Effector CD8-positive, alpha-beta T cell (primary cell): ENCODE results near the gene KHDC1L.
"Not testable (repeated sequence)": the region's sequence is repeated elsewhere in the genome, so short reads cannot be mapped to it uniquely, and the experiment has no call there.

ENCODE experiments used
- DNase-seq: peaks from one replicate; lab custom pipeline; 2025; lab: John Stamatoyannopoulos, UW
- total RNA-seq, 4 experiments: gene quantifications; one replicate each; lab custom pipeline; 2026; lab: John Stamatoyannopoulos, UW

The KHDC1L gene
- total RNA-seq, result 0 to 0.18 (median 0.04) reads per million in 4 experiments

GRCh38 chr6:73225396-73225795 lies at the start of gene KHDC1L:
KHDC1L (minus strand) TSS chr6:73225496; CDS start chr6:73225408, 88 bp downstream.
- DNase-seq, result no peak

DNA sequence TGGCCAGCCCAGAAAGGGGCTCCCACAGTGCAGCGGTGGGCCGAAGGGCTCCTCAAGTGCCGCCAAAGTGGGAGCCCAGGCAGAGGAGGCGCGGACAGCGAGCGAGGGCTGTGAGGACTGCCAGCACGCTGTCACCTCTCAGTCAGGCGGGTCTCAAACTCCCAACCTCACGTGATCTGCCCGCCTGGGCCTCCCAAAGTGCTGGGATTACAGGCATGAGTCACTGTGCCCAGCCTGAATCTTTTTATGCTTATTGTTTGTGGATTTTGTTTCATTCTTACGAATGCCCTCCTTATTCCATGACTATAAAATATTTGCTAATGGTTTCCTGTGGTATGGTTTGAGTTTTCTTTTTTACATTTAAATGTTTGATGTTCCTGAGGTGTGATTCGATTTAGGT lies 44.0 kb upstream of the KHDC1L start:
- not testable (repeated sequence) for DNase-seq

DNA sequence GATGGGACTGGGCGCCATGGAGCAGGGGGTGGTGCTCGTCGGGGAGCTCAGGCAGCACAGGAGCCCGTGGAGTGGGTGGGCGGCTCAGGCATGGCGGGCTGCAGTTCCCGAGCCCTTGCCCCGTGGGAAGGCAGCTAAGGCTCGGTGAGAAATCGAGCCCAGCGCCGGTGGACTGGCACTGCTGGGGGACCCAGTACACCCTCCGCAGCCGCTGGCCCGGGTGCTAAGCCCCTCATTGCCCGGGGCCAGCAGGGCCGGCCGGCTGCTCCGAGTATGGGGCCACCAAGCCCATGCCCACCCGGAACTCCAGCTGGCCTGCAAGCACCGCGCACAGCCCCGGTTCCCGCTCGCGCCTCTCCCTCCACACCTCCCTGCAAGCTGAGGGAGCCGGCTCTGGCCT lies 43.6 kb upstream of the KHDC1L start:
- DNase-seq, result not testable (repeated sequence)

DNA sequence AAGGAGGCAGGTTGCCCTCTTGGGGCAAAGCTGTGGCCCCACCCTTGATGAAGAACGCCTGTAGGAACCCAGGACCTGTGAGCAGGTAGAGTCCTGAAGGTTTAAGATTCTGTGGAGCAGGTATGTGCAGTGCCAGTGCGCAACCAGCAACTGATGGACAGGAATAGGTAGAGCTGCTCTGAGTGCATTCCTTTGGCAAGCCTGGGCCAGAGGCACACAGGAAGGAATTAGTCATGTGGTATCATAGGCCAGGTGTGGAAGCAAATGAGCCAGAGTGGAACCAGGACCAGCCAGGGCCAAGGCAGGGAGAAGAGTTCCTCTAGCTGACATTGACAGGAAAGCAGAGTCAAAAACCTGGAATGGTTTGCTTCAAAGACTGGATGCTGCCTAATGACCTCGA lies 39.1 kb upstream of the KHDC1L start:
- DNase-seq, result no peak

- no peak for DNase-seq
Observed at GRCh38 chr6:73263570-73263909, 38.2 kb upstream of the KHDC1L start.

- DNase-seq, result peak; percentile 33
Observed at GRCh38 chr6:73262671-73263569, 37.6 kb upstream of the KHDC1L start, which contains the start of gene KHDC1. KHDC1 (minus strand) TSS chr6:73263196; CDS start chr6:73242517, 20,679 bp downstream.

DNA sequence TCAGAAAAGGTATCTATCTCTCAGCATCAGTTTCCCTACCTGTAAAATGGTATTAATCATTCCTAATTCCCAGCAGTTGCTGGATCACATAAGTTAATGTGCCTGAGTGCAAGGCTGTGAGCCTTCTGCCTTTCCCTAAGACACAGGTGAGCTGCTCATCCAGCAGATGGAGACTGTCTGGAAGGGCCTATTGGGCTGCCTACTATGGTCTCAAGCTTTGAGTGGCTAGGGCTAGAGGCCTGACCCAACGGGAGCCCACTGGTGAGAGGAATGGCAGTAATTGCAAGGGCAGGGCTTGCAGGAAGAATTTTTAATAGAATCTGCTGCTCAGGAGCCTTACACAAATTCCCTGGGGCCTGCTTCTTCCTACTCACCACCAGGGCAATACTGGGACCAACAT lies 33.4 kb upstream of the KHDC1L start:
- no peak for DNase-seq

- DNase-seq, result not testable (repeated sequence)
Observed at GRCh38 chr6:73254323-73254722, 29.0 kb upstream of the KHDC1L start.

DNA sequence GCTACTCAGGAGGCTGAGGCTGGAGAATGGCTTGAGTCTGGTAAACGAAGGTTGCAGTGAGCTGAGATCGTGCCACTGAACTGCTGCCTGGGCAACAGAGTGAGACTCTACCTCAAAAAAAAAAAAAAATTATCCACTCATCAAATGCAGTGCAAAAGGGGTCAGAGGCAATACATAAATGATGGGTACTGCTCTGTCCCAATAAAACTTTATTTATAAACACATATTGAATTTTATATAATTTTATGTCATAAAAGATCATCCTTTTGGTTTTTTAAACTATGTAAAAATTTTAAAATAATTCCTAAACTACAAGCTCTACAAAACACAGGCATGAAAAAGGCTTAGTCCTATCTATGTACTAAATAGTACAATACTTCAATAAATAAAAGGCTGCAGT lies 27.4 kb upstream of the KHDC1L start:
- no peak for DNase-seq

DNA sequence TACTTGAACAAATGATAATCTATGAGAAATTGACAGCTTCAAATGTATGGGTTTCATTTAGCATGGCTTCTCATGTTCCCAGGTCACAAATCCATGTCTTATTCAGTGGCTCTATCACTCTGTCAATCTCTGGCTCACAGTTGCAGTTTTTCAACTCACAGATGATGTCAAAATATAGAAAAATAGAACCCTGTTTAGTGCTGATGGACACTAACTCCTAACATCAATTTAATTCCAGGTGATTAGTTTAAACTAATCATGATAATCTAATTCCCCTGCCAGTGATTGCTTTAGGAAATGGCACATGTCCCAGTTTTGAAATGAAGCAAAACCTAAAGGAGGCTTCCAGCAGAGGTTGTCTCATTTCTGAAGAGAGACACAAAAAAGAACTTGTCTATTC lies 24.7 kb upstream of the KHDC1L start:
- DNase-seq, result no peak

DNA sequence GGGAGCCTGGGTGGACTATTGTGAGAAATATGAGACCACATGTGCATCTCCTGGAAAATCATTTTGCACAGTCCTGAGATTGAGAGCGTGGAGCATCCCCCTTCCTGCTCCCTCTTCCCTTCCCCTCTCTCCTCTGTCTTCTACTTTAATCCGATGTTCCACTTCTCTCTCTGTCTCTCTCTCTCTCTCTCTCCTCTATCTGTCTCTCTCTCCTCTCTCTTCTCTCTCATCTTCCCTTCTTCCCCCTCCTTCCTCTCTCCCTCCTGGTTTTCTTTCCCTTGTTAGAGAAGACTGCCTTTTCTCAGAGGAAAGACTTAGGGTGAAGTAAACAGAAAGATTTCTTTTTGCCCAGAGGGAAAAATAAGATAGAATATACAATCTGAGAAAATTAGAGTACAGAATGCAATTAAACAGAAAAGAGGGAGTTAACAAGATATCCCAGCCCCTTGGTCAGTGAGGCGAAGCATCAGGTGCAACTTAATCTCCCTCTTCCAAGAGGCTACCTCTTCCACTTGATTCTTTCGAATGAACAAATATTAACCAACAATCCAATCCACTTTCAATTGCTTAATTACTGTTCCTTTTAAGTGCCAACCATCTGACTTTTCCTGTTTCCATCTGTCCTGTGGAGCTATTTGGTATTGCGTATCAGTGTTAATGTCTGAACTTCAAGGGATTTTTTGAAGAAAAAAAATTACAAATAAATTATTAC lies 23.1 kb upstream of the KHDC1L start:
- no peak for DNase-seq

DNA sequence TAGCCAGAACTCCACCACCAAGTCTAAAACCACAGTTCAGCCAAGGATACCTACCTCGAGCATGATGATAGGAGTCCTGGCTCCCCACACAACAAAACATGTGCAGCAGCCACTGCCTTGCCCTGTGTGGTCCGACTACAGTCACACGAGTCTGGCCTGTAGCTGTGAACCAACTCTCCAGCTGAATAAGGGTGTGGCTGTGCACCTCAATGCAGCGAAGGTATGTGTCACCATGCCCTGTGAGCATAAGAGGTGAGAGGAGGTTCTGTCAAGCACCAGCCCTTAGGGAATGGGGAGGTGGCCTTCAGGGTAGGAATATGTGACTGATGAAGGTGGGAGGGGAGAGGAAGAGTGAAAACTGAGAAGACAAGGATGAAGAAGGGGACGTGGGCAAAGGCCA lies 16.7 kb upstream of the KHDC1L start:
- DNase-seq, result no peak

- DNase-seq, result no peak
Observed at GRCh38 chr6:73240730-73241129, 15.4 kb upstream of the KHDC1L start.

GRCh38 chr6:73236144-73236750 lies 11.0 kb upstream of the KHDC1L start:
- DNase-seq, result no peak

- no peak for DNase-seq
Observed at GRCh38 chr6:73234733-73235132, 9.4 kb upstream of the KHDC1L start.

DNA sequence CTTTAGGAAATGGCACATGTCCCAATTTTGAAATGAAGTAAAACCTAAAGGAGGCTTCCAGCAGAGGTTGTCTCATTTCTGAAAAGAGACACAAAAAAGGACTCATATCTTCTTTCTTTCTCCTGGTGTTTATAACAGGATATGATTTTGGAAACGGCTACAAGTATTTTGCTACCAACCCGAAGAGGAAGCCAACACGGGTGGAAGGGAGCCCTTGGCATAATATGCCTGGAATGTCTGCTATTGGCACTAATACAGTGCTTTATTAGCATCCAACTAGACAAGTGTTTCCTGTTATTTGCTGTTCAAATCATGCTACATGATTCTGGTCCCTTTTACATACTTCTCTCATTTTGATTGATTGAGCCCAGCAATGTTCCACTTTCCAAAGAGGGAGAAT lies 8.7 kb upstream of the KHDC1L start:
- DNase-seq, result not testable (repeated sequence)

GRCh38 chr6:73233048-73233447 lies 7.8 kb upstream of the KHDC1L start:
- DNase-seq, result no peak

GRCh38 chr6:73231986-73232391 lies 6.7 kb upstream of the KHDC1L start:
- DNase-seq, result no peak

- no peak for DNase-seq
Observed at GRCh38 chr6:73227606-73228255, 2.4 kb upstream of the KHDC1L start.

DNA sequence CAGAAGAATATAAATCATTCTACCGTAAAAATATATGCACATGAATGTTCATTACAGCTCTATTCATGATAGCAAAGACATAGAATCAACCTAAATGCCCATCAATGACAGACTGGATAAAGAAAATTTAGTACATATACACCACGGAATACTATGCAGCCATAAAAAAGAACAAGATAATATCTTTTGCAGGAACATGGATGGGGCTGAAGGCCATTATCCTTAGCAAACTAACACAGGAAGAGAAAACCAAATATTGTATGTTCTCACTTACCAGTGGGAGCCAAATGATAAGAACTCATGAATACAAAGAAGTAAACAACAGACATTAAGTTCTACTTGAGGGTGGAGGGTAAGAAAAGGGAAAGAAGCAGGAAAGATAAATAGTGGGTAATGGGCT lies 8.4 kb downstream of the KHDC1L start:
- DNase-seq, result no peak

DNA sequence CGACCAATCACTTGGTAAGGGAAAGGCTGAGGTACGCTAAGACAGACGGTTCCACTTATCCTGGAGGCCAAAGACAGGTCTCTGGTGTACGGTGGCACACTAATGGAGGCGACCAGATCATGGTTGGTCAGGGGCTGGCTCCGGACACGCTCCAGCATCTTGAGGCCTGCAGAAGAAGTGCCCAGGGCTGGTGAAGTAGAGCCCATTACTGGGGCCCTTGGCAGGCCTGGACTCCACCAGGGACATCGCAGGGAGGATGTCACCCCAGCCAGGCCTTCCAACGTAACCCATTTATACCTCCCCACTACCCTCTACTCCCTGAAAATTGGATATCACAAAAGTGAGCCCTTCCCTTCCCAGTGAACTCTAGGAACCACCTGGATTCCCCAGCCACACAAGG lies 16.2 kb downstream of the KHDC1L start:
- DNase-seq, result no peak

DNA sequence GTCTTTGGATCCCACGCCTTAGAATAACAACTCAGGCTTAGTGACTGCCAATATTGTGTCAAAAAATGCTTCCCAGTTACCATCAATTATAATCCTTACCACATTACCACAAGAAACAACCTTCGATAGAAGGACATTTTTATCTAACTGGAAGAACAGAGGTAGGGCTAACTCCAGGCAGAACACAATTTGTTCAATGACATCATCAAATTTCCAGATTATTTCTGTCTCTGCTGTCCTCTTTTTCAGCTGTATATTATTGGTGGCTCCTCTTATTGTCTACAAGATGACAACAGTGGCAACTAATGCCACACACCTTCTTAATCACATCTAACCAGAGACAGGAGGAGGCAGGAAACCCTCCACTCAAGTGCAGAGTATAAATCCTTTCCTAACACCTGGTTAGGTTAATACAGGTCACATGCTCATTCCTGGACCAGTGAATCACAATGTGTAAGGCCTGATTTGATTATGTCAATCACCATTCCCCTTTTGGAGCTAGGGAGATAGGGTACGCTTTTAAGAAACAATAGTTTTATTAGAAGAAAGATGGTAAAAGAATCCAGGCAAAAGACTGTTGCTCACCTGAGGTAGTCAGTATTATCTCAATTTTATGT lies 18.0 kb downstream of the KHDC1L start:
- DNase-seq, result no peak
